ENCODE results near the gene DNAH2.
A peak's percentile ranks its signal among the peaks of the same experiment; 100 is the strongest.

- no peak for TF ChIP-seq SIRT6 (IDR thresholded peaks at IDR 0.05; ENCODE audit: low read length)
- peak; percentile 38; the same call in 1 of the 2 replicates for TF ChIP-seq ATF3 (IDR thresholded peaks at IDR 0.05; ENCODE audit: insufficient read depth, low read depth, low read length)
- TF ChIP-seq MAX (IDR thresholded peaks at IDR 0.05) = peak; percentile 74
- TF ChIP-seq EP300 (IDR thresholded peaks at IDR 0.05; ENCODE audit: borderline replicate concordance in 1 of 2, low read depth in 2 of 2, low read length in 2 of 2) = no peak
- TF ChIP-seq EZH2 (IDR thresholded peaks at IDR 0.05; ENCODE audit: low read depth, low read length, severe bottlenecking) = no peak
- TF ChIP-seq CREB1 (IDR thresholded peaks at IDR 0.05) = no peak; the same call in 1 of the 2 replicates
- TF ChIP-seq POLR2A (IDR thresholded peaks at IDR 0.05; ENCODE audit: control extremely low read depth in 1 of 2, low read depth in 2 of 2, low read length in 2 of 2) = peak in 1 of 2 experiments; percentile 28; a peak in 2 of 3 replicates
- TF ChIP-seq CHD7 (IDR thresholded peaks at IDR 0.05; ENCODE audit: insufficient replicate concordance, low read length) = no peak
- no peak for TF ChIP-seq CTCF (IDR thresholded peaks at IDR 0.05; ENCODE audit: control extremely low read depth in 1 of 3, insufficient read depth in 1 of 3, low read depth in 1 of 3, low read length in 3 of 3)
- TF ChIP-seq SIN3A (conservative IDR thresholded peaks at IDR 0.05 in 1 of 2, IDR thresholded peaks at IDR 0.05 in 1 of 2; ENCODE audit: low read depth in 1 of 2, low read length in 2 of 2) = peak; percentile 75 to 92; a peak in 2 of 4 replicates
These were observed 140.4 kb downstream of the DNAH2 start, which contains the start of gene CYB5D1 for GRCh38 chr17:7857713-7858521.
